ENCODE results near the gene CYYR1. TPM values are rescaled to one million over a fixed set of nuclear protein-coding genes. Genes with fewer than 3 reads are reported as not detected.

CYYR1 gene
- total RNA-seq, 1 donor from 2014 or later: 16.9 TPM

DNA sequence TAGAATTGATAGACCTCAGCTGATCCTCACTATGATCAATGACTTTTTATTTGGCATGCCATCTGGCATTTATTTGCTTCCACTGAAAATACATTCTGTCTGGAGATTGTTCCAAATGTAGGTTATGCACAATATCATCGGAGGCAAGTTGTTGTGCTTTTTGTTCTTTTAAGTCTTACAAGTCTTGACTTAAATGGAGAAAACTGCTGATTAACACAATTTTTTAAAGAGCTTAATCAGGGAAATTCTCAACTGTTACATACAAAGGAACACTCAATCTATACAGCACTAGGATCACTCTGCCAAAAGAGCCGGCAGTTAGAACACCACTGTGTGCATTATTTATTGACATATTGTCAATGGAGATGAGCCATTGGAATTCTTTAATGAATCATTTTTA is 19.2 kb downstream of the CYYR1 start:
- no peak for DNase-seq (ENCODE audit: low spot score)

DNA sequence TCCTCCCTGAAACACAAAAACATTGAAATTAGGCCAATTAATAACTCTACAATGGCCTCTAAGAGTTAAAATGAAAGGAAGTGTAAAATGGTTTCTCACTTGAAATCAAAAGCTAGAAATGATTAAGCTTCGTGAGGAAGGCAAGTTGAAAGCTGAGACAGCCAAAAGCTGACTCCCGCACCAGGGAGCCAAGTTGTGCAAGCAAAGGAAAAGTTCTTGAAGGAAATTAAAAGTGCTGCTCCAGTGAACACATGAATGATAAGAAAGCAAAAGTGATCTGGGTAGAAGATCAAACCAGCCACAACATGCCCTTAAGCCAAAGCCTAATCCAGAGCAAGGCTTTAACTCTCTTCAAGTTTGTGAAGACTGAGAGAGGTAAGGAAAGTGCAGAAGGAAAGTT is 22.8 kb downstream of the CYYR1 start:
- peak; percentile 47 for DNase-seq (ENCODE audit: low spot score)

DNA sequence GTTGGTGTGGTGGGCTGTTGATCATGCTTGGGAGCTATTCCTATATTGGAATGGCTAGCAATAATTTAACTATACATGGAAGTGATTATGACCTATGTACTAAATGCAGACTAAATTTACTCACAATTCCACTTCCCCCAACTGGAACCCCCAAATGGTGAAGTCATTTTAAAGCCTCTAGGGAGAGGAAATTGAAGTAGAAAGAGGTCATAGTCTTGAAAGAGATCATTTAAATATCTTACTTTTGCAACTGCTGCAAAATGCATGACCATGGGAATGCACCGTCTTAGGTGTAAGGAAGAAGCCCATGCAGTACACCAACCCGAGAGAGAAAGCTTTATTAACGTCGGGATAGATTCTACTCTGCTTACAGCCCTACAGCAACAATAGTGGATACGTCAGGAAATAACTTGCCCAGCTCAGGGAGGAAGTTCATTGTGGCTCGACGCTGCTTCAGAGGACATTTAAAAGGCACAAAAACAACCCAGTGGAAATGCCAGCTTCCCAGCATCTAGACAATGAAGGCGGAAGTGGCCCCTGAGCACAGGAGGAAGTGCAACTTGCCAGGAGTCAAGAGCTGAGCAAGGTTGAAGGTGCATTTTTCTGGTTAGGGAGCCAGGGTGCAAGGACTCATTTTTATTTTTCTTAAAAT is 26.5 kb downstream of the CYYR1 start:
- DNase-seq (ENCODE audit: low spot score): peak; percentile 53

DNA sequence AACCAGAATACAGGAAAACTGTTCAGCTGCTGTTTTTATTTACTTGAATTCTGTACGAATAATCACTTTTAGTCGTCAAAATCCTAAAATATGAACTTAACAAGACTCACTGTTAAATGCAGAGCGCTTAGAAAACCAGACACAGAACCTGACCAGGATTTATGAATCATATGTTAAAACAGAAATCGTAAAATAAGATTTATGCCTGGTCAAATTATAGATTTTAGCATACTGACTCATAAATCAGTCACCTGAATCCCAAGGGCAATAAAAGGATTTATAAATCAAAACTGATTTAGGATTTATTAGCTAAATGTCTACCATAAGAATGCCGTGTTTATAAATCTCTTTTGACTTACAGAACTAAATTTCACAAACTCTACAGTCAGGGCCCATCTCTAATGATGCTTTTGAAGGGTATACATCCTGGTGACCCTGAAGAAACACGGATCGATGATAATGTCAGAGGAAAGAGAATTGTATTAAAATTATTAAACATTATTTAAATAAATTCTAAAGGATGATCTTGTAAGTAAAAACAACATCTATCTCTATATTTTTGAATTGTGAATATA is 28.8 kb downstream of the CYYR1 start:
- DNase-seq (ENCODE audit: low spot score): peak; percentile 66

DNA sequence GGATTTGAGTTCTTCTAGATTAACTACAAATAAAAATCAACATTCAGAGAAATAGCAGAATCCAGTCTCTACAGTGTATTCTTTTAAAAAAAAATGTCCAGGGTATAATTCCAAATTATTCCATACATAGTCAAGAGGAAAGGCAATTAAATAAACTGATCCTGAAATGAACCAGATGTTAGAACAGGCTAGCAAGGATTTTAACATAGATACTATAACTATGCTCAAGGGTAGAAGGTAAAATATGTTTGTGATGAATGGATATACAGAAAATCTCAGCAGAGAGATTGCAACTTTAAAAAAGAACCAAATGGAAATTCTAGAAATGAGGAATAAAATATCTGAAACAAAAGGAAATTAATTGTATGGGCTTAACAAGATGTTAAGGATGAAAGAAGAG is 32.4 kb downstream of the CYYR1 start:
- peak; percentile 56 for DNase-seq (ENCODE audit: low spot score)

DNA sequence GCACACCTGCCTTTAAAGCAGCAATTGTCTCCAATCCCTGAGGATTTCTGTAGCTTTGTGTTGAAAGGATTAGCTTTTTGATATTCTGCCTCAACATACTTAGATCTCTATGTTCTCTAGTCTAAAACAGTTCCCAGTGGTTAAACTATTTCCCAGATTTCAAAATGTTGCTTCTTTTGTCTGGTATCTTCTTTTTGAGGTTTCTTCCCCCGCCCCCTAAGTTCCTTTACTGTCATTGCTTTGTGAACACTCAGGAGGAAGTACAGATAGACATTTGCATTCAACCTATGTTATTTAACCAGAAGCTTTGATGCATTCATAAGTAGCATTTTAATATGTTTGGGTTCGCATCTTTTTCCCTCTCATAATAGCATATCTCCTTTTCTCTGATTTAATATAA is 33.5 kb downstream of the CYYR1 start:
- no peak for DNase-seq (ENCODE audit: low spot score)

DNA sequence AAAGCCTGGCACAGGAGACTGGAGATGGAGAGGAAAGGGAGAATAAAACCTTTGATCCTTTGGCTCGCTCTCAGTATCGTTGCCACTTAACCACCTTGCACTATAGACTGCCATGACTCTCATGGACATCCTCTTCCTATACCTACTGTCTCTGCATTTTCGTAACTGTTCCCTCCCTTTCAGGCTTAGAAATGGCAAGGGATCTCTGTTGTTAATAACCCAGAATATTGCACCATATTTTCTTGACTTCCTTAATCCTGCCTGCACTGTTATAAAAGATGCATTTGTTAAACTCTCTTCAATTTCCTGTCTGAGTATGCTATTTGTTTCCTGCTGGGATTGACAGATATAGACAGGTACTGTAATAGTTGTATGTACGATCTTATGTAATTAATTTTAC is 38.6 kb downstream of the CYYR1 start:
- DNase-seq (ENCODE audit: low spot score): no peak

DNA sequence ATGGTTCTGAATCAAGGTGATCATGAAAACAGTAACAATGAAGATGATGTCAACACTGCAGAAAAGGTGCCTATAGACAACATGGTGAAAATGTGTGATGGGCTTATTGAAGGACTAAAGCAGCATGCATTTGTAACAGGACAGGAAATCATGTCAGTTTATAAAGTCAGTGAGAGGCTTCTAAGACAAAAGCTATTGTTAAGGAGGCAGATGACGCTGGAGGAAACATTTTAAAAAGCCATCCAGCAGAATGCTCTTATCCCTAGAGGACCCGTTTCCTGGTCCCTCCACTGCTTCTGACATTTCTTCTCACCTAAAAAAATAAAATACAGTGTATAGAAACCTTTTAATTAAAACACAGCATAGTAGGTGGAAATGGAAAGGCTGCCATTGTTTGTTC is 40.9 kb downstream of the CYYR1 start:
- DNase-seq (ENCODE audit: low spot score): no peak

DNA sequence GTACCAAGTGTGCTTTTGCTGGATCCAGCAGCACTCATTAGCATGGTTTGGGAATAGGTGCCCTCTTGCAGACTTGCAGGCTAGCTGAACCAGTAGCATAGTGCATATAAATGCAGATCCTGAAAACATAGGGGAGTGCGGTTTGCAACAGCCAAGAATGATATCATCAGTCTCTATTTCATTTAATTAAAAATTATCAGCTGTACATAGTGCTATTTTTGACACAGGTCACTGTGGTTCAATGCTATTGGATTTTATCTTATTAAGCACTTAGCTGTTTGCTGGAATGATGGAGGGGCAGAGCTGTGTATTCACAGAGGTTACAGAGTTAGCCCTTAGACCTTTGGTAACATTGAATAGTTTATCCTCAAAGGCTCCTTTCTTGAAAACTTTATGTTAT is 43.6 kb downstream of the CYYR1 start:
- DNase-seq (ENCODE audit: low spot score): no peak

DNA sequence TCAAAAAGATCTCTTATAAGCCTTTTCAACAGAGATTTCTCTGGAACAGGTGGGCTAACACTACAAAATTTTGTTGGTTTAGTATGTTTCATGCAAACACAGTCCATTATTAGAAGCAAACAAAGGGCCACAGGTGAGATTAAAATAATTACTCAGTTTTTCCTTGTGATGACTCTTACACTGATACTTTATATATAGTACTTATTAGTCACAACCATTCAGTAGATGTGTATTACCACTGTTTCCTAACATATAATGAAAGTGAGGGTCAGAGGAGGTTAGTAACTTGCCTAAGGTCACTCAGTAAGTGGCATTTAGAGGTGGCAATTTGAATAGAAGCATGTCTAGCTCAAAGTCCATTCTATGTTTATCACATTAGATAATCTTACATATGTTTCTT is 44.2 kb downstream of the CYYR1 start:
- no peak for DNase-seq (ENCODE audit: low spot score)

DNA sequence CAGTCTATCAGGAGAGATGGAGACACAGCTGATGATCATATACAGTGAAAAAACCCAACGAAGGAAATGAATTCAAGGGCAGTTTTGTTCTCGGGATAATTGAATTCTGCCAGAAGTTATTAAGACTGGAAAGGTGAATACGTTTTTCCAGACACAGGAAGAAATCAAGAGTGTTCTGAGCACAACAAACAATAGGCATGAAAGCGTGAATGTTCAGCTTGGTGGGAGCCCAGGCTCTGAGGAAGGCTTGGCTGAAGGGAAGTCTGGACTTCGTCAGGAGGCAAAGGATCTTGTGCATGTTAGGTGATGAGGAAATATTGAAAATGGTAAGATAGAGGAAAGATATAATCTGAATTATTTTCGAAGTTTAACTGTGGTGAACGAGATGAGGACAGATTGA is 50.4 kb downstream of the CYYR1 start:
- DNase-seq (ENCODE audit: low spot score): peak; percentile 18

DNA sequence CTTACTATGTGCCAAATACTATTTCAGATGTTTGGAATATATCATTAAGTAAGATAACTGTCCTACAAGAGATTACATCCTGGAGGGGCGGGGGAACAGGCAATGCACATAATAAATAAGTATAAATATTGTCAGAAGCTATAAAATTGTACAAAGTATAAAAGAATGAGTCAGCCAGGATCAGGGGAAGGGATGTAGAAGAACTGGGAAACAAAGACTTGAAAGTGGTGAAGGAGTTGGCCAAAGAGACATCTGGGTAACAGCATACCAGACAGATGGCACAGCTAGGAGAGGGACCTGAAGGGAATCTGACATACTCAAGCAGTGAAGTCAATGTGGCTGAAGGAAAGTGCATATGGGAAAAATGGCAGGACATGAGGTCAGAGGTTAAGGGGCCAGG is 53.9 kb downstream of the CYYR1 start:
- no peak for DNase-seq (ENCODE audit: low spot score)

DNA sequence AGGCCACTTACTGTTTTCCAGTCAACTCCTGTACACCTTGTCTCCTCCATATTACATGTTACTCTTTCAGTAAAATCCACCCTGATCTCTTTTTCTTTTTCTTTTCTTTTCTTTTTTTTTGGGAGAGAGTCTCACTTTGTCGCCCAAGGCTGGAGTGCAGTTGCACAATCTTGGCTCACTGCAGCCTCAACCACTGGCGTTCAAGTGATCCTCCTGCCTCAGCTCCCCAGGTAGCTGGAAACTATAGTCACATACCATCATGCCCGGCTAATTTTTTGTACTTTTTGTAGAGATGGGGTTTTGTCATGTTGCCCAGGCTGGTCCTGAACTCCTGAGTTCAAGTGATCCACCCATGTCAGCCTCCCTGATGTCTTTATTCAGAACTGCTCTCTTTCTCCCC is 57.8 kb downstream of the CYYR1 start:
- no peak for DNase-seq (ENCODE audit: low spot score)

DNA sequence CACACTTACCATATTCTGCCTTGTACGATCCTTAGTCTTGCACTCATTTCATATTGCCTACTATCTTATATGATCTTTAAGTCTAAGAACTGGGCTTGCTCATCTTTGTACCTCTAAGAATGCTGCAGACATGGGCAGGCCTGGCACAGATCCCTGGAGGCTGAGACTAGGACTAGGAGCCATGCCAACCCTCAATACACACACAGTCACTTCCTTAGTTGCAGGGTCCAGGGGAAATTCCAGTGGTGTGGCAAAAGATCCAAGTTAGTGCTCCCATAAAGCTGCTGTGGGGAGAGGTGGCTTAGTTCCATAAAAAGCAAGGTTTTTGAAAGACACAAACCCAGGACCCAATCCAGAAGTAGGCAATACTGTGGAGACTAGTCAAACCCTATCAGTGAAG is 59.9 kb downstream of the CYYR1 start:
- peak; percentile 49 for DNase-seq (ENCODE audit: low spot score)

DNA sequence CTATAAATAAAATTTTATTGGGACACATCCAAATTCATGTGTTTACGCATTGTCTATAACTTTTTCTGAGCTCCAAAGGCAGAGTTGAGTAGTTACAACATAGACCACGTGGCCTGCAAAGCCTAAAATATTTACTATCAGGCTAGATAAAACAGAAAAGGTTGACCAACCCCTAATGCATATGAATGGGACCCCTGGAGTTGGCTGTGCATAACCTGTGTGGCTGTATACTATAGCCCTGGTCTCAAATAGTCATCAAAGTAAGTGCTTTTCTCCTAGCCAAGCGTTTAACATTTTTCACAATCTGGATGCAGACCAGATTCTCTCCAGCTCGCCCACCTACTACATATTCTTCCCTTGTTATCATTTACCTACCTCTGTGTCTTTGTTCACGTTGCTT is 60.4 kb downstream of the CYYR1 start:
- no peak for DNase-seq (ENCODE audit: low spot score)

DNA sequence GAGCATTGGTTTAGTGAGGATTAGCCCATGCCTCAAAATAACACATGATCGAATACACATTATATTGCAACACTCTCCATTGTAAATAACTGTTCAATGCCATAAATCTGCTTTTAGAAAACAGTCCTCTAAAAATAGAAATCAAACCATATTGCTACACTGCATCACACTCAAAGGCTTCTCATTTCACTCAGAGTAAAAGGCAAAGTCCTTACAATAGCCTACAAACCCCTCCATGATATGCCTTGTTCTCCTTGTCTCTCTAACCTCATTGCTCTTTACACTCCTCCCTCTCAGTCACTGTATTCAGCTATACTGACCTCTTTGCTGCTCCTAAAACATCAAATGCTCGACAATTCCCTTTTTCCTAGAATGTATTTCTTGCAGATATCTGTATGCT is 64.2 kb downstream of the CYYR1 start:
- DNase-seq (ENCODE audit: low spot score): peak; percentile 11

DNA sequence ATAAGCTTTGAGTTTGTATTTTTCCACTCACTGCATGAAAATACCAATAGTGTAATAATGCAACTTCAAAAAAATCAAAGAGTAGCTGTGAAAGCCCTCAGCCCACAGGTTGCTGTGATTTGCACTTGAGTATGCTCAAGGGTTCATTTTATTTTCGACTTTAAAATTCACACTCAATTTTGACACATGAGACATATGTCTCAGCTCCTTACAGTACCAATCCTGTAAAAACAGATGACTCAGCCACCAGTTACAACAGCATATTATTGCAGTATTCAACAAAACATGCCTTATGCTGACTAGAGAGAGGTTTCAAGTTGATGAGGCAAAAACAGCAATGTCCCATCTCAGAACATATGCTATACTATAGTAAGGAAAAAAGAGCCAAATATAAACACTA is 66.1 kb downstream of the CYYR1 start:
- peak; percentile 84 for DNase-seq (ENCODE audit: low spot score)

DNA sequence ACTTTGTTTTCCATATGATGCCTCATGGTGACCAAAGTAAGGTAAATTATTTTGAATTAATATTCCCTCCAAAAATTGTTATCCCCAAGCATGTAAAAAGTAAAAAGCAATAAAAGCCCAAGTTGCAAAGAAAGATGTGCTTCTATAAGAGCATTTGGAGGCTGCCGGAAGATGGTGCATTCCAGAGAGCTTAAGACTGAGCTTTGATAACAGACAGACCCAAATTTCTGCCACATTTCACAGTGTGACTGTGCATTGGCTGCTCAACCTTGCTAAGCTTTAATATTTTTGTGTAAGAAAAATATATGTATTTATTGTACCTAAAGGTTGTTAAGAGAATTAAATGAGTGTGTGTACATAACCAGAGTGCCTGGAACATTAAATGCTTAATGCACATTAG is 67.9 kb downstream of the CYYR1 start:
- DNase-seq (ENCODE audit: low spot score): peak; percentile 90

DNA sequence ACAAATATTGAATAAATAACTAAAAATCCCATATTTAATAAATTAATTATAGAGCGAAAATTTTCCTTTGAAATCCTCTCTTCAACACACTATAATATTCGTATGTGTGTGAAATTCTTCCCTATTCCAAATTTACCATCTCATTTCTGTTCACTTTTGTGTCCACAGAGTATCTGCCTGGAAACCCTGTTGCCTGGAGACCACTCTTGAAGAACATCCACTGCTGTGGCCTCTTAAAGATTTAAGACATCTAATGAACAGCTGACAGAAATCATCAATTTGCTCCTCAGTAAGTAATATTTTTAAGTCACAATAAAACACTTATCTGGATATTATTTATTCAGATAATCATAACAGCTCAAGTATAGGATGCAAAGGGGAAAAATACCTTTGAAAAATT is 69.7 kb downstream of the CYYR1 start:
- DNase-seq (ENCODE audit: low spot score): no peak

DNA sequence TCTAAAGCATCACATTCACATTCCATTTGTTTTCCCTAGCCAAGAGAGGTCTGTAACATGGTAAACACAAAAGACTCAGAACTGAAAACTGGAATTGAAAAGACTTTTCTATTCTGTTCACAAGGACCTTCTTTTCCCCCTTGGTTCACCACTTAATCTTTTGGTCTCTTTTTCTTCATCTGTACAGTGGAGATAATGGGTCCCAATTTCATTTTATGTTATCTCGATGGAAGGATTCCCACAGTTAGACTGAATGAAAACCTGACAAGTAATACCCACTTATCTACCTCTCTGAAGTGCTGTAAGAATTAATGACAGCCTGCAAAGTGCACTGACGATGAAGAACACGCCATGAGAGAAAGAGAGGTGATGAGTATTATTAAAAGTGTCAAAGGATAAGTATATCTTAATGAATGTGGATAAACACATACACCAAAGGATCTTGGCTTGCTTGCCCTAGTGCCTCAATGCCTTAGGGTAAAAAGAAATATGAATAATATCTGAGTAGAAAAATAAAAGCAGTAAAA is 71.5 kb downstream of the CYYR1 start:
- DNase-seq (ENCODE audit: low spot score): no peak

DNA sequence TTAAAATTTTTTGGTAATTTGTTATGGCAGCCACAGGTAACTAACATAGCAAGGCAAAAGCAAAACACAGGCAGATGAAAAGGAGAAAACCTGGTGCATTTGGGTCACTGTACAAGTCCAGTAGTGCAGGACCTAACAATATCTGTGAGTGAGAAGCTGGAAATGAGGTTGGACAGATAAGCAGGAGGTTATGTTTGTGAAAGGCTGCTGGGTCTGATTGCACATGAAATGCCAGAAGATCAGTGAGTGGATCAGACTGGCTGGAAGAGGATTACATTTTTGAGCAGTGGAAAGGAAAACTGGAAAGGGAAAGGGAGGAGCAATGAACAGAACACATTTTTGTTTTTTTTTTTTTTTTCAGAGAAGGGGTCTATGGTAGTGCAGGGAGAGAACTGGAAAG is 73.6 kb downstream of the CYYR1 start:
- peak; percentile 86 for DNase-seq (ENCODE audit: low spot score)

DNA sequence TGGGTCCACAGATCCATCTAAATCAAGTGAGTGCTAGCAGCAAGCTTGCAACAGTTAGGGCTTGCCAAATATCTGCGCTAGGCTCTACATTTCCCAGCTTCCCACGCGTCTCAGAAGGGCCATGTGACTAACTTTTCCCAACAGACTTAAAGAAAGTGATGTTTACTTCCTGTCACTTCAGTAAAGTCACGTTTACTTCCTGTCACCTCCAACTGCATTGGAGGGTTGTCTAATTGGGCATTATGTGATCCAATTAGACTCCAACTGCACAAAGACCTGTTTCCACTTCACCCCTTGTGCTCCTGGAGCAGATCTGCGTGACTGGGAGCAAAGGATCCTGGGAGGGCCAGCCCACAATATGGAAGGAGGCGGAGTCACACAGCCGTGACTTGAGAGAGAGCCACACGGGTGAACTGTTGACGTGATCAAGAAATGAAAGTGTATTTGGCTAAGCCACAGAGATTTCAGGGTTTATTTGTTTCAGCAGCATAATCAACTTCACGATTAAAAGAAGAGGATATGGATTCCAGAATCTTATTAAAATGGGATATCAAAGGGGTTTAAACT is 77.7 kb downstream of the CYYR1 start:
- DNase-seq (ENCODE audit: low spot score): no peak

DNA sequence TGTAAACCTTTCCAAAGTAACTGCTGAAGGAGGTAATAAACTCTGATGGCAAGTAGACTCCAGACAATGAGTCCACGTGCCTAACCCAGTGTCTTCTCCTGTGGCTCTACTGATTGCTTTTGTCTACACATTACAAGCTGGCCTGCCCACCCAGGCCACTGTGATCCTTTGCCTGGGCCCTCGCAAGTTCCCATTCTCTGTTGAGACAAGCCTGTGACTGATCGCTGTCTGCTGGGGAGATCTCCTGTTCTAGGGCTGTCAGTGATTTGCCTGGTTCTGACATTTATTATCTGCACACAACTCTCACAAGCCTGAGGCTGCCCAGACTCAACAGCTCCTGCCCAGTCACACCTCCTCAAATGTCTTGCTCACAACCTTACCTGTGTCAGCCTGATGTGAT is 81.4 kb downstream of the CYYR1 start:
- no peak for DNase-seq (ENCODE audit: low spot score)
